Keratinocyte (primary cell): ENCODE data around the gene KLHL29. TPM values are rescaled to one million over a fixed set of nuclear protein-coding genes. Genes with fewer than 3 reads are reported as not detected.

Experiments used
- DNase-seq: peaks from one replicate; pipeline ENCODE4 v3.0.0-alpha.2; 2011; ENCODE audit warnings: low read depth, missing footprints, low spot score
- FAIRE-seq: peaks from 2 replicates; lab custom pipeline; 2011; peaks lifted over from hg19 to GRCh38; lab: Jason Lieb, UNC
- H2AFZ ChIP-seq: 2 replicates; pipeline ENCODE4 v1.6.0; 2012; ENCODE audit warnings: low read length, control low read depth, inconsistent platforms; ENCODE audit not compliant: control insufficient read depth
- H3K27ac ChIP-seq: 2 replicates; pipeline ENCODE4 v1.5.1; 2011; ENCODE audit warnings: low read length; ENCODE audit not compliant: control insufficient read depth, insufficient read depth
- H3K27me3 ChIP-seq: 3 replicates; pipeline ENCODE4 v1.6.0; 2011; ENCODE audit warnings: low read length; ENCODE audit not compliant: control insufficient read depth, insufficient read depth; ENCODE audit errors: extremely low read depth
- H3K36me3 ChIP-seq, 2 experiments: 2 replicates in 1 of 2; 3 replicates in 1 of 2; pipeline ENCODE4 v1.5.1; 2011; ENCODE audit warnings: low read length in 2 of 2, mild to moderate bottlenecking in 1 of 2; ENCODE audit not compliant: control insufficient read depth in 2 of 2, insufficient read depth in 2 of 2; ENCODE audit errors: extremely low read depth in 1 of 2
- H3K4me1 ChIP-seq: 3 replicates; pipeline ENCODE4 v1.5.1; 2011; ENCODE audit warnings: low read length; ENCODE audit not compliant: control insufficient read depth, insufficient read depth; ENCODE audit errors: extremely low read depth
- H3K4me2 ChIP-seq: 3 replicates; pipeline ENCODE4 v1.6.0; 2011; ENCODE audit warnings: low read depth, low read length; ENCODE audit not compliant: control insufficient read depth, insufficient read depth; ENCODE audit errors: extremely low read depth
- H3K4me3 ChIP-seq, 3 experiments: fragments of 200-600 bp in 1 of 3; sonication (generic) in 1 of 3; 2 replicates in 2 of 3; 3 replicates in 1 of 3; pipeline ENCODE4 v1.5.1; 2011 to 2016; ENCODE audit warnings: low read length in 3 of 3, mild to moderate bottlenecking in 3 of 3, control low read depth in 2 of 3, inconsistent platforms in 1 of 3, low read depth in 1 of 3, mixed read lengths in 1 of 3, mixed run types in 1 of 3, moderate library complexity in 1 of 3; ENCODE audit not compliant: control insufficient read depth in 2 of 3, insufficient read depth in 2 of 3; ENCODE audit errors: extremely low read depth in 1 of 3
- H3K79me2 ChIP-seq: 2 replicates; pipeline ENCODE4 v1.6.0; 2012; ENCODE audit warnings: low read length; ENCODE audit not compliant: control insufficient read depth, insufficient read depth
- H3K9ac ChIP-seq: 3 replicates; pipeline ENCODE4 v1.6.0; 2011; ENCODE audit warnings: low read length; ENCODE audit not compliant: control insufficient read depth, insufficient read depth; ENCODE audit errors: extremely low read depth
- H3K9me1 ChIP-seq: 3 replicates; pipeline ENCODE4 v1.6.0; 2011; ENCODE audit warnings: low read length; ENCODE audit not compliant: control insufficient read depth, insufficient read depth; ENCODE audit errors: extremely low read depth
- H3K9me3 ChIP-seq: 2 replicates; pipeline ENCODE4 v1.5.1; 2012; ENCODE audit warnings: low read depth, low read length; ENCODE audit not compliant: control insufficient read depth
- H4K20me1 ChIP-seq: 3 replicates; pipeline ENCODE4 v1.6.0; 2011; ENCODE audit warnings: low read length; ENCODE audit not compliant: control insufficient read depth, insufficient read depth; ENCODE audit errors: extremely low read depth
- CTCF ChIP-seq, 3 experiments: IDR thresholded peaks in 1 of 3; conservative IDR thresholded peaks in 1 of 3; optimal IDR thresholded peaks in 1 of 3; 2 replicates in 2 of 3; 3 replicates in 1 of 3; pipeline versions ENCODE3 to v1.5.1; 2011; ENCODE audit warnings: low read length in 3 of 3, mild to moderate bottlenecking in 3 of 3, moderate library complexity in 2 of 3, control low read depth in 1 of 3, inconsistent platforms in 1 of 3; ENCODE audit not compliant: insufficient read depth in 2 of 3; ENCODE audit errors: extremely low read depth in 1 of 3
- EZH2 ChIP-seq: IDR thresholded peaks from one replicate; pipeline ENCODE4 v1.6.1; 2012; ENCODE audit warnings: inconsistent platforms, mild to moderate bottlenecking, low read length, moderate library complexity
- dilution Hi-C: fragments of 300-500 bp; cut with MboI; formaldehyde crosslinking; loops from one replicate; pipeline ENCODE4 v1.7.0; 2020; ENCODE audit warnings: low sequenced_read_pairs; ENCODE audit not compliant: extremely low pct_ligation_motif_present
- polyA plus RNA-seq, 5 experiments: library from polyadenylated mRNA; depleted of rRNA in 3 of 5; stranded (reverse) in 3 of 5; stranded (forward) in 1 of 5; unstranded in 1 of 5; fragments of >200 nt; gene quantifications; 1 replicate in 1 of 5; 2 replicates in 3 of 5; 3 replicates in 1 of 5; pipeline versions ENCODE4 v1.2.1 to v1.2.3, GENCODE V29; 2011 to 2012; ENCODE audit warnings: missing spikeins in 2 of 5, low read depth in 1 of 5, low replicate concordance in 1 of 5

The KLHL29 gene
- polyA plus RNA-seq, 1 donor (not counting 4 experiments of a cell fraction or from before 2014, with no cell fraction given), result 4.7 TPM

- H3K27ac ChIP-seq, result no peak overlapping the region
- no peaks in the 10 kb centered on the region for H4K20me1 ChIP-seq
- no peaks in the 10 kb centered on the region for H3K36me3 ChIP-seq
- H3K9me3 ChIP-seq, result no peaks in the 10 kb centered on the region
- dilution Hi-C loops, result no loop called here
- H3K4me3 ChIP-seq, result no peak overlapping the region
- TF ChIP-seq EZH2, result no peak
- no peak for TF ChIP-seq CTCF (optimal IDR thresholded peaks at IDR 0.05 in 1 of 3, IDR thresholded peaks at IDR 0.05 in 1 of 3, conservative IDR thresholded peaks at IDR 0.05 in 1 of 3; ENCODE audit: extremely low read depth in 1 of 3, insufficient read depth in 2 of 3, low read length in 3 of 3)
- no peak overlapping the region for H2AFZ ChIP-seq
- no peak for DNase-seq
- H3K9ac ChIP-seq, result no peak overlapping the region
- H3K27me3 ChIP-seq, result no peaks in the 10 kb centered on the region
- no peak overlapping the region for H3K4me2 ChIP-seq
- H3K9me1 ChIP-seq, result peaks cover 2% of the 10 kb centered on the region
- no peaks in the 10 kb centered on the region for H3K79me2 ChIP-seq
- H3K4me1 ChIP-seq, result peaks cover 9% of the 10 kb centered on the region
- FAIRE-seq, result no peak
These were observed 361.3 kb downstream of the KLHL29 start for GRCh38 chr2:23746141-23746863.

- dilution Hi-C loops, result no loop called here
- H4K20me1 ChIP-seq, result no peaks in the 10 kb centered on the region
These were observed 366.8 kb downstream of the KLHL29 start for GRCh38 chr2:23751747-23752265.

More at GRCh38 chr2:23751747-23752265, 366.8 kb downstream of the KLHL29 start:
- no peak overlapping the region for H3K27ac ChIP-seq
- no peak overlapping the region for H2AFZ ChIP-seq
- peaks cover 24% of the 10 kb centered on the region for H3K4me1 ChIP-seq
- H3K79me2 ChIP-seq, result no peaks in the 10 kb centered on the region
- H3K4me3 ChIP-seq, result no peak overlapping the region
- DNase-seq, result no peak
- no peak overlapping the region for H3K9ac ChIP-seq
- no peaks in the 10 kb centered on the region for H3K27me3 ChIP-seq
- no peak overlapping the region for H3K4me2 ChIP-seq
- H3K9me1 ChIP-seq, result peaks cover 2% of the 10 kb centered on the region
- H3K36me3 ChIP-seq, result peaks cover 5 to 6% of the 10 kb centered on the region in 2 experiments
- no peaks in the 10 kb centered on the region for H3K9me3 ChIP-seq
- FAIRE-seq, result no peak
- TF ChIP-seq CTCF (optimal IDR thresholded peaks at IDR 0.05 in 1 of 3, IDR thresholded peaks at IDR 0.05 in 1 of 3, conservative IDR thresholded peaks at IDR 0.05 in 1 of 3; ENCODE audit: extremely low read depth in 1 of 3, insufficient read depth in 2 of 3, low read length in 3 of 3) (no peak), EZH2 (no peak)
